Nephron progenitor cell (in vitro differentiated cells): ENCODE data around the gene CHST9.
A peak's percentile ranks its signal among the peaks of the same experiment; 100 is the strongest.
"Not testable (repeated sequence)": the region's sequence is repeated elsewhere in the genome, so short reads cannot be mapped to it uniquely, and the experiment has no call there.

ENCODE experiments used
- DNase-seq: peaks from one replicate; pipeline ENCODE4 v3.0.0; 2021
- H3K27ac Mint-ChIP-seq: 2 replicates; pipeline ENCODE4 v1.8.0; 2021; ENCODE audit warnings: mild to moderate bottlenecking, moderate library complexity, mixed read lengths
- H3K27me3 Mint-ChIP-seq: 2 replicates; pipeline ENCODE4 v1.8.0; 2021; ENCODE audit warnings: mild to moderate bottlenecking, low read depth, mixed read lengths; ENCODE audit not compliant: poor library complexity
- H3K36me3 Mint-ChIP-seq: 2 replicates; pipeline ENCODE4 v1.8.0; 2021; ENCODE audit warnings: low read depth, mixed read lengths
- H3K4me1 Mint-ChIP-seq: 2 replicates; pipeline ENCODE4 v1.8.0; 2021; ENCODE audit warnings: mixed read lengths
- H3K4me3 Mint-ChIP-seq: 2 replicates; pipeline ENCODE4 v1.8.0; 2021; ENCODE audit warnings: mild to moderate bottlenecking, moderate library complexity, mixed read lengths
- H3K9me3 Mint-ChIP-seq: 2 replicates; pipeline ENCODE4 v1.8.0; 2021; ENCODE audit warnings: mild to moderate bottlenecking, moderate library complexity, mixed read lengths
- TF ChIP-seq, protein P1 (sequence below): fragments of 200-600 bp; sonication (generic); IDR thresholded peaks from 2 replicates; pipeline ENCODE4 v1.5.0; 2021; ENCODE audit warnings: antibody characterized with exemption

The CHST9 gene

GRCh38 chr18:27185025-27185763, at the start of gene CHST9:
CHST9 (minus strand) TSS chr18:27185308; CDS start chr18:27142809, 42,499 bp downstream.
- no peak within 1 kb of the TSS for H3K27ac Mint-ChIP-seq
- H3K27me3 Mint-ChIP-seq: peaks cover 67% of the 10 kb centered on the region
- H3K9me3 Mint-ChIP-seq: no peaks in the 10 kb centered on the region
- H3K4me3 Mint-ChIP-seq: peak within 1 kb of the TSS; percentile 85
- H3K36me3 Mint-ChIP-seq: no peaks in the 10 kb centered on the region
- TF ChIP-seq, protein P1, sequence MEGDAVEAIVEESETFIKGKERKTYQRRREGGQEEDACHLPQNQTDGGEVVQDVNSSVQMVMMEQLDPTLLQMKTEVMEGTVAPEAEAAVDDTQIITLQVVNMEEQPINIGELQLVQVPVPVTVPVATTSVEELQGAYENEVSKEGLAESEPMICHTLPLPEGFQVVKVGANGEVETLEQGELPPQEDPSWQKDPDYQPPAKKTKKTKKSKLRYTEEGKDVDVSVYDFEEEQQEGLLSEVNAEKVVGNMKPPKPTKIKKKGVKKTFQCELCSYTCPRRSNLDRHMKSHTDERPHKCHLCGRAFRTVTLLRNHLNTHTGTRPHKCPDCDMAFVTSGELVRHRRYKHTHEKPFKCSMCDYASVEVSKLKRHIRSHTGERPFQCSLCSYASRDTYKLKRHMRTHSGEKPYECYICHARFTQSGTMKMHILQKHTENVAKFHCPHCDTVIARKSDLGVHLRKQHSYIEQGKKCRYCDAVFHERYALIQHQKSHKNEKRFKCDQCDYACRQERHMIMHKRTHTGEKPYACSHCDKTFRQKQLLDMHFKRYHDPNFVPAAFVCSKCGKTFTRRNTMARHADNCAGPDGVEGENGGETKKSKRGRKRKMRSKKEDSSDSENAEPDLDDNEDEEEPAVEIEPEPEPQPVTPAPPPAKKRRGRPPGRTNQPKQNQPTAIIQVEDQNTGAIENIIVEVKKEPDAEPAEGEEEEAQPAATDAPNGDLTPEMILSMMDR: no peak
- peak; percentile 75 for DNase-seq
- peaks cover 12% of the 10 kb centered on the region for H3K4me1 Mint-ChIP-seq

DNA sequence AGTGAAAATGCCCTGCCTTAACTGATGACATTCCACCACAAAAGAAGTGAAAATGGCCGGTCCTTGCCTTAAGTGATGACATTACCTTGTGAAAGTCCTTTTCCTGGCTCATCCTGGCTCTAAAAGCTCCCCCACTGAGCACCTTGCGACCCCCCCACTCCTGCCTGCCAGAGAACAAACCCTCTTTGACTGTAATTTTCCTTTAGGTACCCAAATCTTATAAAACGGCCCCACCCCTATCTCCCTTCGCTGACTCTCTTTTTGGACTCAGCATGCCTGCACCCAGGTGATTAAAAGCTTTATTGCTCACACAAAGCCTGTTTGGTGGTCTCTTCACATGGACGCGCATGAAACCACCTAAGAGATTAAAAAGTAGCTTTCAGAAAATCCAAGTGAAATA, 47.2 kb upstream of the CHST9 start:
- not testable (repeated sequence) for H3K9me3 Mint-ChIP-seq, H3K27me3 Mint-ChIP-seq, H3K27ac Mint-ChIP-seq, H3K4me3 Mint-ChIP-seq, H3K4me1 Mint-ChIP-seq, DNase-seq, H3K36me3 Mint-ChIP-seq

GRCh38 chr18:27231671-27232070, 46.6 kb upstream of the CHST9 start:
- DNase-seq, H3K4me1 Mint-ChIP-seq, H3K4me3 Mint-ChIP-seq, H3K9me3 Mint-ChIP-seq, H3K27me3 Mint-ChIP-seq, H3K36me3 Mint-ChIP-seq, H3K27ac Mint-ChIP-seq: not testable (repeated sequence)

- not testable (repeated sequence) for DNase-seq, H3K4me1 Mint-ChIP-seq, H3K27ac Mint-ChIP-seq, H3K27me3 Mint-ChIP-seq, H3K4me3 Mint-ChIP-seq, H3K9me3 Mint-ChIP-seq, H3K36me3 Mint-ChIP-seq
Measured at GRCh38 chr18:27231221-27231620, 46.1 kb upstream of the CHST9 start.

DNA sequence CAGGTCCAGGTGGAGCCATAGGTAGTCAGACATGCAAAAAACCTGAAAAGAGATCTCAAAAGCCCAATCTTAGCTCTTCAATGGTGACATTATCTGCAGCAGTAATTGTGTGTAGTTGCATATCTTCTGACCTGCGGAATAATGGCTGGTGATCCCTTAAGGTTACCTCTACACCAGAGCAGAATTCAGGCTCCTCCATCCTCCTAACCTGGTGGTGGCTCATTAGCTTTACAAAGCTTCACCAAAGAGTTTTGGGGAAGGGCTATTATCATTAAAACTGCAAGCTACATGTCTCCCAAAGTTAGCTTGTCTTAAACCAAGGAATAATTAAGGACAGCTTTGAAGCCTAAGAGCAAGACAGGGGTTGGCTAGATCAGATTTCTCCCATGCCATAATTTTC, 42.6 kb upstream of the CHST9 start:
- H3K9me3 Mint-ChIP-seq: no peaks in the 10 kb centered on the region
- TF ChIP-seq, protein P1: no peak

DNA sequence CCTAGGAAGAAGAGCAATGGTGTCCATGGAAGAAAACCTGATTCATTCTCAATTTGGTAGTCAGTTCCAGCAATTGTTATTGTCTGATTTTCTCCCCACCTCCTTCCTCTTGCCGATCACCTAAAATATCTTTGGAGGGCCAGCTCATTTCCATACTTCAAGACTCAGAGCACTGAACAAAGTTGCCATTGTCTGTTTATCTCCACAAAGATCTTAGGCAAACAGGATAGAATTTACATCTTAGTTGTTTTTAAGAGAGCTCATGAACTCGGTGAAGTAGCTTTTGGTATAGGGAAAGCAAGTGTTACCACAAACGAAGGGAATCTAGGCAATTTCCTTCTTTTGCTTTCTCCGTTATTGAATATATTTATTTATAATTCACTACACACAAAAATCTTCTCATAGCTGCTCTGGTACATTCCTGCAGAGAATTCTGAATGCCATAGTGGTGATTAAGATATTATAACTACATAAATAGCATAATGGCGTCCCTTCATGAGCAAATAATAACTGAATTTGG, 41.5 kb upstream of the CHST9 start:
- no peak overlapping the region for H3K4me3 Mint-ChIP-seq
- no peaks in the 10 kb centered on the region for H3K36me3 Mint-ChIP-seq
- peaks cover 21% of the 10 kb centered on the region for H3K4me1 Mint-ChIP-seq
- no peak for DNase-seq
- H3K27ac Mint-ChIP-seq: no peak overlapping the region
- no peaks in the 10 kb centered on the region for H3K9me3 Mint-ChIP-seq
- no peaks in the 10 kb centered on the region for H3K27me3 Mint-ChIP-seq
- TF ChIP-seq, protein P1: no peak

More for the DNA sequence above, 42.6 kb upstream of the CHST9 start:
- Mint-ChIP-seq H3K36me3 (no peaks in the 10 kb centered on the region), H3K27ac (no peak overlapping the region), H3K4me1 (peaks cover 21% of the 10 kb centered on the region), H3K4me3 (no peak overlapping the region), H3K27me3 (no peaks in the 10 kb centered on the region)
- DNase-seq: no peak

DNA sequence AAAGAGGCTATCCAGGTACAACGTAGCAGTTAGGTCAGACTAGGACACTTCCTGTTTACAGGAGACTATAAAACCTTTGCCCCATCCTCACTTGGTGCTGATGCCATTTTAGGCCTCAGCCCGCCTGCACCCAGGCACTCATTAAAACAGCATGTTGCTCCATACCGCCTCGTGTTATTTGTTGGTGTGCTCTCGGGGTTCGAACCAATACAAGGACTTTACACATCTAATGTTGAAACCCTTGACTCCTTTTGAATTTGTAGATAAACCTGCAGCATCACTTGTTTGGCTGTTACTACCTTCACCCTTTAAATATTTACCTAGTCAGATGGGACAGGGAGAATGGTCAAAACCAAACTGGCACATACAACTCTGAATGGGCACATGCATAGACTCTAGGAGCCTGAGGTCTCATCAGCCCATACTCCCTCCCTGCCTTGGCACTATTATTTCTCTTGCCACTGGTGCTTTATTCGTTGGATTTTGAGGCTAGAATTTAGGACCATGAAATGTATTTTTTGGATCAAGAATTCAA, 40.9 kb upstream of the CHST9 start:
- H3K27ac Mint-ChIP-seq: no peak overlapping the region
- DNase-seq: no peak
- H3K27me3 Mint-ChIP-seq: no peaks in the 10 kb centered on the region
- no peak overlapping the region for H3K4me3 Mint-ChIP-seq
- TF ChIP-seq, protein P1: no peak
- no peaks in the 10 kb centered on the region for H3K36me3 Mint-ChIP-seq
- H3K4me1 Mint-ChIP-seq: peaks cover 16% of the 10 kb centered on the region
- peaks cover 6% of the 10 kb centered on the region for H3K9me3 Mint-ChIP-seq
